Transverse colon (tissue), 4 donors: ENCODE measurements around the gene SLC35F1. TPM values are rescaled to one million over a fixed set of nuclear protein-coding genes. Genes with fewer than 3 reads are reported as not detected.

ENCODE experiments used
- DNase-seq: peaks from one replicate; pipeline ENCODE4 v3.0.0-alpha.2; 2019
- H3K27ac ChIP-seq, 4 donors: fragments of 200-600 bp; sonication (generic); 2 replicates each; pipeline ENCODE4 v1.5.1; 2016 to 2018; ENCODE audit warnings: inconsistent platforms in 4 of 4
- H3K27me3 ChIP-seq: fragments of 200-600 bp; sonication (generic); 2 replicates; pipeline ENCODE4 v1.5.1; 2017; ENCODE audit warnings: inconsistent platforms
- H3K36me3 ChIP-seq, 4 donors: fragments of 200-600 bp; sonication (generic); 2 replicates each; pipeline ENCODE4 v1.5.1; 2017 to 2019; ENCODE audit warnings: inconsistent platforms in 4 of 4
- H3K4me1 ChIP-seq, 4 donors: fragments of 200-600 bp; sonication (generic); 2 replicates each; pipeline ENCODE4 v1.5.1; 2017 to 2020; ENCODE audit warnings: inconsistent platforms in 4 of 4
- H3K4me3 ChIP-seq, 4 donors: fragments of 200-600 bp; sonication (generic); 1 replicate in 1 of 4; 2 replicates in 3 of 4; pipeline versions ENCODE4 v1.5.1 to v1.6.1; 2017 to 2019; ENCODE audit warnings: inconsistent platforms in 4 of 4
- H3K9me3 ChIP-seq, 2 donors: fragments of 200-600 bp; sonication (generic); 2 replicates each; pipeline ENCODE4 v1.5.1; 2017 to 2019; ENCODE audit warnings: inconsistent platforms in 2 of 2
- EP300 ChIP-seq: sonication (generic); formaldehyde crosslinking; IDR thresholded peaks from one replicate; pipeline ENCODE4 v1.6.1; 2017; ENCODE audit warnings: antibody characterized with exemption, low read depth
- POLR2A ChIP-seq: fragments of 450-650 bp; IDR thresholded peaks from one replicate; pipeline ENCODE4 v1.6.1; 2016; ENCODE audit warnings: antibody characterized with exemption, mild to moderate bottlenecking, moderate library complexity
- POLR2AphosphoS5 ChIP-seq, 3 donors: sonication (generic); formaldehyde crosslinking; IDR thresholded peaks; one replicate each; pipeline ENCODE4 v1.6.1; 2016; ENCODE audit warnings: antibody characterized with exemption in 3 of 3
- WGBS, 2 donors: methylation state at CpG; one replicate each; pipeline ENCODE4 v1.1.5; 2018; ENCODE audit warnings: low coverage in 1 of 2; 5-methylcytosine and 5-hydroxymethylcytosine counted together
- in situ Hi-C, 4 donors: fragments of 200-750 bp; cut with MboI; loops; one replicate each; pipeline versions ENCODE4 v1.15.0 to v1.15.1; 2017; ENCODE audit warnings: low sequenced_read_pairs in 3 of 4, low pct_ligation_motif_present in 1 of 4, low pct_unique_long_range_greater_than_20kb in 1 of 4
- intact Hi-C: fragments of 100-400 bp; cut with DNase I; formaldehyde crosslinking; loops from one replicate; pipeline ENCODE4 v1.15.1; 2023; ENCODE audit warnings: low total_unique reads
- total RNA-seq, 4 donors: library from RNA; depleted of rRNA; stranded (reverse); fragments of >200 nt; gene quantifications; one replicate each; pipeline ENCODE4 v1.1.0, GENCODE V29; 2016
- TF ChIP-seq, protein P1 (sequence below), 5 experiments: fragments of 200-600 bp in 3 of 5; fragments of 450-650 bp in 2 of 5; sonication (generic) in 3 of 5; IDR thresholded peaks; 1 replicate in 2 of 5; 2 replicates in 3 of 5; pipeline ENCODE4 v1.5.1; 2016 to 2017; ENCODE audit warnings: antibody characterized with exemption in 5 of 5, inconsistent platforms in 3 of 5, mild to moderate bottlenecking in 2 of 5, moderate library complexity in 1 of 5

Gene SLC35F1
- total RNA-seq, 4 donors from 2014 or later = 0.37 to 1.1 (median 0.71) TPM

DNA sequence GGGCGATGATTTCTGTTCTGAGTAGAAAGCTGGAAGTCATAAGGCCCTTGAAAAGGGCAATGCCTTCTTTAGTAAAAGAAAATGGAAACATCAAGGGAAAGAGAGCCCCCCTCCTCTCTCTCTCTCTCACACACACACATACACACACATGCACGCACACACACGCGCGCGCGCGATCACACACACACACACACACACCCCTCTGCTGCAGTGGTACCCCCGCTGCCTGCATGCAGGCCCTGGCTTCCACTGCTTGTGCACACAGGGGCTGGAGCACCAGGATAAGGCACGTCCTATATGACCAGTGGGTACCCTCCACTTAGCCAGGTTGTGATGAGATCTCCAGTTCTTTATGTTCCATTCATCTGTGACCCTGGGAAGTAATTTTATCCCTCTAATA, 300.9 kb downstream of the SLC35F1 start:
- Histone ChIP-seq H3K4me3 (no peak overlapping the region), H3K4me1 (no peaks in the 10 kb centered on the region), H3K36me3 (no peaks in the 10 kb centered on the region), H3K27me3 (no peaks in the 10 kb centered on the region), H3K27ac (no peak overlapping the region), H3K9me3 (no peaks in the 10 kb centered on the region)
- intact Hi-C loops = no loop called here
- in situ Hi-C loops = no loop called here
- WGBS, 2 donors = 62 to 94% methylated on average over 2 to 10 of the region's 10 CpGs
- no peak for DNase-seq
- TF ChIP-seq EP300 (no peak), POLR2A (no peak), POLR2AphosphoS5 (IDR thresholded peaks at IDR 0.05) (no peak)
- TF ChIP-seq, protein P1, sequence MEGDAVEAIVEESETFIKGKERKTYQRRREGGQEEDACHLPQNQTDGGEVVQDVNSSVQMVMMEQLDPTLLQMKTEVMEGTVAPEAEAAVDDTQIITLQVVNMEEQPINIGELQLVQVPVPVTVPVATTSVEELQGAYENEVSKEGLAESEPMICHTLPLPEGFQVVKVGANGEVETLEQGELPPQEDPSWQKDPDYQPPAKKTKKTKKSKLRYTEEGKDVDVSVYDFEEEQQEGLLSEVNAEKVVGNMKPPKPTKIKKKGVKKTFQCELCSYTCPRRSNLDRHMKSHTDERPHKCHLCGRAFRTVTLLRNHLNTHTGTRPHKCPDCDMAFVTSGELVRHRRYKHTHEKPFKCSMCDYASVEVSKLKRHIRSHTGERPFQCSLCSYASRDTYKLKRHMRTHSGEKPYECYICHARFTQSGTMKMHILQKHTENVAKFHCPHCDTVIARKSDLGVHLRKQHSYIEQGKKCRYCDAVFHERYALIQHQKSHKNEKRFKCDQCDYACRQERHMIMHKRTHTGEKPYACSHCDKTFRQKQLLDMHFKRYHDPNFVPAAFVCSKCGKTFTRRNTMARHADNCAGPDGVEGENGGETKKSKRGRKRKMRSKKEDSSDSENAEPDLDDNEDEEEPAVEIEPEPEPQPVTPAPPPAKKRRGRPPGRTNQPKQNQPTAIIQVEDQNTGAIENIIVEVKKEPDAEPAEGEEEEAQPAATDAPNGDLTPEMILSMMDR (IDR thresholded peaks at IDR 0.05) = no peak

DNA sequence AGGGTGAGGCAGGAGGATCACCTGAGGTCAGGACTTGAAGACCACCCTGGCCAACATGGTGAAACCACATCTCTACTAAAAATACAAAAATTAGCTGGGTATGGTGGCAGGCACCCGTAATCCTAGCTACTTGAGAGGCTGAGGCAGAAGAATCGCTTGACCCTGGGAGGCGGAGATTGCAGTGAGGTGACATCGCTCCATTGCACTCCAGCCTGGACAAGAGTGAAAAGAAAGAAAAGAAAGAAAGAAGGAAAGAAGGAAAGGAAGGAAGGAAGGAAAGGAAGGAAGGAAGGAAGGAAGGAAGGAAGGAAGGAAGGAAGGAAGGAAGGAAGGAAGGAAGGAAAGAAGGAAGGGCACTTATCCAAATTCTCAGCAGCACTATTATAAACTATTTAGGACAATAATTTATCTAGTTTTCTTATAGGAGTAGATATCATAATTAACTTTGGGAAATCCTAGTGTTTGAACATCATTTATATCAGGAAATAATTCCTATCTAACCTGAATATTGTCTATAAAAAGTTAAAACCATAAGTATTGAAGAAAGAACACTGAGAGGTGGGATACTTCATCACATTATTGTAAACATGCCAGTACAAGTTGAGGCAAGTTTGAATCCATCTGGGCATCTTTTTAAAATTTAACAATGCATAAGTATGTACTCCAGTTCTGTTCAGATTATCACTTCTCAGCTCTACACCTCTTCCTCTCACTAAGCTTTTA, 305.5 kb downstream of the SLC35F1 start:
- no peak overlapping the region for H3K27ac ChIP-seq
- no peaks in the 10 kb centered on the region for H3K9me3 ChIP-seq
- TF ChIP-seq POLR2AphosphoS5 (IDR thresholded peaks at IDR 0.05) (no peak), EP300 (no peak), POLR2A (no peak)
- TF ChIP-seq, protein P1 (IDR thresholded peaks at IDR 0.05) = no peak
- H3K4me3 ChIP-seq = no peak overlapping the region
- H3K36me3 ChIP-seq = no peaks in the 10 kb centered on the region
- WGBS, 2 donors = 84% methylated on average over 4 of the region's 4 CpGs; no CpG with 5 or more reads in 1 of the 2 donors
- no peaks in the 10 kb centered on the region for H3K27me3 ChIP-seq
- no peaks in the 10 kb centered on the region for H3K4me1 ChIP-seq
- in situ Hi-C loops = no loop called here
- intact Hi-C loops = no loop called here
- no peak for DNase-seq

DNA sequence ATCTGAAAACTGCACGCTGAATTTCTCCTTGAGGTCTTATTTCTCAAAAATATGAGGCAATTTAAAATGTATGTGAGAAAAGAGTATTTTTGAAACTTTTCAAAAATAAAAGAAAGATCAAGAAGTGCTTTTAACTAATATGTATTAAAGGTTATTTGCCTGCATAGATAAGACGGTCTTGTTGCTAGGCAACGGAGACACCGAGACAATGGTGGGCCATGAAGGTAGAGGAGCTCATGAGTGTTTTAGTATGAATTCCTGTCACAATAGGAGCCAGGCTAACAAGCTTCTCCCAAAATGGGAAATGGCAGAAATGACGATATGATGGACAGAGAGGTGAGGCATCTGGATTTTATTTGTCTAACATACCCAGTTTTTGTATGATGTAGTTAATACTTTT, 308.2 kb downstream of the SLC35F1 start:
- intact Hi-C loops (no loop called here), in situ Hi-C loops (no loop called here)
- Histone ChIP-seq H3K4me3 (no peak overlapping the region), H3K4me1 (no peaks in the 10 kb centered on the region), H3K27ac (no peak overlapping the region), H3K27me3 (no peaks in the 10 kb centered on the region), H3K36me3 (no peaks in the 10 kb centered on the region), H3K9me3 (no peaks in the 10 kb centered on the region)
- no peak for TF ChIP-seq POLR2A
- TF ChIP-seq, protein P1 (IDR thresholded peaks at IDR 0.05) = no peak
- no peak for TF ChIP-seq EP300
- TF ChIP-seq POLR2AphosphoS5 (IDR thresholded peaks at IDR 0.05) = no peak
- WGBS, 2 donors = 88 to 89% methylated on average over 5 of the region's 5 CpGs
- no peak for DNase-seq

DNA sequence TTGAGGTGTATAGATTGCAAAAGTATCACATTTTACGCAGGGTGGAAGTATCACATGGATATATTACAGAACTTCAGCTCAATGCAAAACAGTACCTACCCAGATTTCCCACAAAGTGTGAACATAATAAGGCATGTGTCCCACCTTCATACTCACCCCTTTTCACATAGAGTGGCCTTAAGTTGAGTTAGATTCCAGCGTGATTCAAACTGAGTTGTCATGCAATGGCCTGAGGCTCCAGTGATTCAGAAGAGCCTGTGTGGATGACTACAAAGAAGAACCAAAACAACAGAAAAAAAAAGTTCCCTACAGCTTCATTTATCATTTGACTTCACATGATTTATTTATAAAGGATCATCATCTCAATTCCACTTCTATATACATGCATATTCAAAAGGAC, 309.7 kb downstream of the SLC35F1 start:
- Histone ChIP-seq H3K4me1 (no peaks in the 10 kb centered on the region), H3K4me3 (no peak overlapping the region), H3K27me3 (no peaks in the 10 kb centered on the region), H3K9me3 (no peaks in the 10 kb centered on the region), H3K27ac (no peak overlapping the region), H3K36me3 (no peaks in the 10 kb centered on the region)
- 71 to 86% methylated on average over 2 of the region's 2 CpGs for WGBS, 2 donors
- TF ChIP-seq POLR2AphosphoS5 (IDR thresholded peaks at IDR 0.05) = no peak
- TF ChIP-seq POLR2A = no peak
- TF ChIP-seq EP300 = no peak
- TF ChIP-seq, protein P1 (IDR thresholded peaks at IDR 0.05) = no peak
- in situ Hi-C loops (no loop called here), intact Hi-C loops (no loop called here)
- DNase-seq = no peak
